Breast epithelium (tissue), 3 donors: ENCODE measurements around the gene KRT76.

Experiments used
- POLR2A ChIP-seq: fragments of 450-650 bp; IDR thresholded peaks from one replicate; pipeline ENCODE4 v1.6.1; 2016; ENCODE audit warnings: antibody characterized with exemption, mild to moderate bottlenecking, moderate library complexity
- POLR2AphosphoS5 ChIP-seq, 3 donors: sonication (generic); formaldehyde crosslinking; IDR thresholded peaks; one replicate each; pipeline ENCODE4 v1.6.1; 2017; ENCODE audit warnings: antibody characterized with exemption in 3 of 3
- TF ChIP-seq, protein P1 (sequence below), 3 donors: fragments of 450-650 bp; IDR thresholded peaks; one replicate each; pipeline ENCODE4 v1.5.1; 2016 to 2017; ENCODE audit warnings: antibody characterized with exemption in 3 of 3, mild to moderate bottlenecking in 3 of 3, moderate library complexity in 3 of 3

DNA sequence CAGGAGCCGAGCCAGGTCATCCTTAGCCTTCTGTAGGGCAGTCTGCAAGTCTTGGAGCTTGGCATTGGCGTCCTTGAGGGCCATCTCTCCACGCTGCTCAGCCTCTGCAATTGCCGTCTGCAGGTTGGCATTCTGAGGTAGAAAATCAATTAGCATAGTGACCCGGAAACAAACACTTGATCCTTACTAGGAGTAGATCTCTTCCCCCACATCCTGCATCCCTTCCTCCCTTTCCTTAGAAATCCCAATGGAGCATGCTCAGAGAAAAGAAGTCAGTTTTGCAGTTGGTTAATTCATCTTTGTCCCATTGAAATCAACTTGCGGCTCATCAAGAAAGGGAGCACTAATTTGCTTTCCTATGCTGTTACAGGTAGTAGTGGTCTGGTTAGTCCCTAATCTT is 6.1 kb downstream of the KRT76 start:
- TF ChIP-seq, protein P1, sequence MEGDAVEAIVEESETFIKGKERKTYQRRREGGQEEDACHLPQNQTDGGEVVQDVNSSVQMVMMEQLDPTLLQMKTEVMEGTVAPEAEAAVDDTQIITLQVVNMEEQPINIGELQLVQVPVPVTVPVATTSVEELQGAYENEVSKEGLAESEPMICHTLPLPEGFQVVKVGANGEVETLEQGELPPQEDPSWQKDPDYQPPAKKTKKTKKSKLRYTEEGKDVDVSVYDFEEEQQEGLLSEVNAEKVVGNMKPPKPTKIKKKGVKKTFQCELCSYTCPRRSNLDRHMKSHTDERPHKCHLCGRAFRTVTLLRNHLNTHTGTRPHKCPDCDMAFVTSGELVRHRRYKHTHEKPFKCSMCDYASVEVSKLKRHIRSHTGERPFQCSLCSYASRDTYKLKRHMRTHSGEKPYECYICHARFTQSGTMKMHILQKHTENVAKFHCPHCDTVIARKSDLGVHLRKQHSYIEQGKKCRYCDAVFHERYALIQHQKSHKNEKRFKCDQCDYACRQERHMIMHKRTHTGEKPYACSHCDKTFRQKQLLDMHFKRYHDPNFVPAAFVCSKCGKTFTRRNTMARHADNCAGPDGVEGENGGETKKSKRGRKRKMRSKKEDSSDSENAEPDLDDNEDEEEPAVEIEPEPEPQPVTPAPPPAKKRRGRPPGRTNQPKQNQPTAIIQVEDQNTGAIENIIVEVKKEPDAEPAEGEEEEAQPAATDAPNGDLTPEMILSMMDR (IDR thresholded peaks at IDR 0.05) = no peak
- TF ChIP-seq POLR2A (no peak), POLR2AphosphoS5 (IDR thresholded peaks at IDR 0.05) (no peak)
